ENCODE measurements around the gene CHFR. TPM values are rescaled to one million over a fixed set of nuclear protein-coding genes. Genes with fewer than 3 reads are reported as not detected.

The CHFR gene
- total RNA-seq, 1 experiment from 2014 or later, result 41.0 TPM

- CTCF ChIA-PET, result no interaction called here
- BruUV-seq (replicated peaks), result no TSS peak
- POLR2A ChIA-PET, result no interaction called here
- H3K27ac Mint-ChIP-seq (ENCODE audit: low read depth, unreplicated experiment), result no peak overlapping the region
- H3K9me3 Mint-ChIP-seq (ENCODE audit: unreplicated experiment), result no peaks in the 10 kb centered on the region
- H3K36me3 Mint-ChIP-seq (ENCODE audit: insufficient read depth, unreplicated experiment), result peaks cover 56% of the 10 kb centered on the region
- intact Hi-C loops (cut with micrococcal nuclease), result no loop called here
- H3K4me1 Mint-ChIP-seq (ENCODE audit: insufficient read depth, unreplicated experiment), result no peaks in the 10 kb centered on the region
- TF ChIP-seq, protein P1, sequence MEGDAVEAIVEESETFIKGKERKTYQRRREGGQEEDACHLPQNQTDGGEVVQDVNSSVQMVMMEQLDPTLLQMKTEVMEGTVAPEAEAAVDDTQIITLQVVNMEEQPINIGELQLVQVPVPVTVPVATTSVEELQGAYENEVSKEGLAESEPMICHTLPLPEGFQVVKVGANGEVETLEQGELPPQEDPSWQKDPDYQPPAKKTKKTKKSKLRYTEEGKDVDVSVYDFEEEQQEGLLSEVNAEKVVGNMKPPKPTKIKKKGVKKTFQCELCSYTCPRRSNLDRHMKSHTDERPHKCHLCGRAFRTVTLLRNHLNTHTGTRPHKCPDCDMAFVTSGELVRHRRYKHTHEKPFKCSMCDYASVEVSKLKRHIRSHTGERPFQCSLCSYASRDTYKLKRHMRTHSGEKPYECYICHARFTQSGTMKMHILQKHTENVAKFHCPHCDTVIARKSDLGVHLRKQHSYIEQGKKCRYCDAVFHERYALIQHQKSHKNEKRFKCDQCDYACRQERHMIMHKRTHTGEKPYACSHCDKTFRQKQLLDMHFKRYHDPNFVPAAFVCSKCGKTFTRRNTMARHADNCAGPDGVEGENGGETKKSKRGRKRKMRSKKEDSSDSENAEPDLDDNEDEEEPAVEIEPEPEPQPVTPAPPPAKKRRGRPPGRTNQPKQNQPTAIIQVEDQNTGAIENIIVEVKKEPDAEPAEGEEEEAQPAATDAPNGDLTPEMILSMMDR (IDR thresholded peaks at IDR 0.05; ENCODE audit: unreplicated experiment), result no peak
- H3K4me3 Mint-ChIP-seq (ENCODE audit: unreplicated experiment), result no peak overlapping the region
- no peaks in the 10 kb centered on the region for H3K27me3 Mint-ChIP-seq (ENCODE audit: insufficient read depth, unreplicated experiment)
- no peak for DNase-seq (ENCODE audit: unreplicated experiment)
Measured at GRCh38 chr12:132841151-132841550, 46.3 kb downstream of the CHFR start.

DNA sequence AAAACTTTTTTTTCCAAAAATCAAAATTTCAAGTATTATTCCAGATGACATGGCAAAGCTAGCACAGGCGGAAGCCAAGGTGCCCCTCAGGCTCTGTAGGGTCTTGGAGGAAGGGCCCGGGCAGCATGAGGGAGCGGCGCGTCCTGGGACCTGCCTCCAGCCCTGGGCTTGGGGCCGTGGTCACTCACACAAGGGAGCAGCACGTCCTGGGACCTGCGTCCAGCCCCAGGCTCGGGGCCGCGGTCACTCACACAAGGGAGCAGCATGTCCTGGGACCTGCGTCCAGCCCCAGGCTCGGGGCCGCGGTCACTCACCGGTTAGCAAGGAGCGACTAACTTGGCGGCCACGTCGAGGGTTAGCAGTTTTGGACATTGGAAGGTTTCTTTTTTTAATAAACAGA is 46.9 kb downstream of the CHFR start:
- BruUV-seq (replicated peaks), result TSS peak; percentile 64
- H3K9me3 Mint-ChIP-seq (ENCODE audit: unreplicated experiment), result no peaks in the 10 kb centered on the region
- TF ChIP-seq, protein P1 (IDR thresholded peaks at IDR 0.05; ENCODE audit: unreplicated experiment), result no peak
- no peak overlapping the region for H3K4me3 Mint-ChIP-seq (ENCODE audit: unreplicated experiment)
- no peak for DNase-seq (ENCODE audit: unreplicated experiment)
- no peaks in the 10 kb centered on the region for H3K27me3 Mint-ChIP-seq (ENCODE audit: insufficient read depth, unreplicated experiment)
- ChIA-PET POLR2A (no interaction called here), CTCF (no interaction called here)
- H3K36me3 Mint-ChIP-seq (ENCODE audit: insufficient read depth, unreplicated experiment), result peaks cover 50% of the 10 kb centered on the region
- no peak overlapping the region for H3K27ac Mint-ChIP-seq (ENCODE audit: low read depth, unreplicated experiment)
- no peaks in the 10 kb centered on the region for H3K4me1 Mint-ChIP-seq (ENCODE audit: insufficient read depth, unreplicated experiment)
- intact Hi-C loops (cut with micrococcal nuclease), result no loop called here

- H3K27me3 Mint-ChIP-seq (ENCODE audit: insufficient read depth, unreplicated experiment), result no peaks in the 10 kb centered on the region
- CTCF ChIA-PET, result no interaction called here
Measured at GRCh38 chr12:132839558-132840235, 47.7 kb downstream of the CHFR start.

DNA sequence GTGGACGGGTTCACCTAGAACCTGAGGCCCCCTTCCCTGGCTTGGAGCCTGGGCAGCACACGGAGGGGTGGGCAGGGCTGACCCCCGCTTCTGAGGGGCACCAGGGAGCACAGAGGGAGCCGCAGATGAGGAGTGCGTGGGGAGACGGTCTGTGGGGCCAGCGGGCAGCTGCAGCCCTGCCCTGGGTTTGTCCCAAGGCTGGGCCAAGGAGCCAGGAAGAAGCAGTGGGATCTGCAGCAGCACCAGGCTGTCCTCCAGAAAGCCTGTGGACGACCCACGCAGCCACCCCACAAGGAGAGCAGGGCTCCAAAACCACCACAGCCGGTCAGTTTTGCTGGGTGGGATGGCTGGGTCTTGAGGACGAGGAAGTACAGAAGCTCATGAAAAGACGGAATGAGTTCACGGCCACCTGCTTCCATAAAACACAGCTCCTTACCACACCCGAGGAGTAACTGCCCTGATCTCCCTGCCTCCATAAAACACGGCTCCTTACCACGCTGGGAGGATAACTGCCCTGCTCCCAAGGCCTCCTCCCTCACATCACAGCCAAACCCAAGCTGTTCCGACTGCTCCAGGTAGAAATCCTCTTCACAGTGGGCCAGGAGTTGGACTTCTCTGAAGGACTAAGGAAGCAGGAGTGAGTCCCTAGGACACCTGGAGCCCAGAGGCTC is 48.9 kb downstream of the CHFR start:
- DNase-seq (ENCODE audit: unreplicated experiment), result no peak
- Mint-ChIP-seq H3K4me3 (ENCODE audit: unreplicated experiment) (no peak overlapping the region), H3K27me3 (ENCODE audit: insufficient read depth, unreplicated experiment) (no peaks in the 10 kb centered on the region), H3K4me1 (ENCODE audit: insufficient read depth, unreplicated experiment) (no peaks in the 10 kb centered on the region), H3K27ac (ENCODE audit: low read depth, unreplicated experiment) (no peak overlapping the region), H3K9me3 (ENCODE audit: unreplicated experiment) (no peaks in the 10 kb centered on the region), H3K36me3 (ENCODE audit: insufficient read depth, unreplicated experiment) (peaks cover 45% of the 10 kb centered on the region)
- ChIA-PET POLR2A (interaction anchor here (1.2 kb wide), 1 partner anchor 9 kb away, joined by 4 read pairs; no protein-coding TSS in a partner anchor), CTCF (interaction anchor here (0.7 kb wide), 1 partner anchor 153 kb away, joined by 3 read pairs; no protein-coding TSS in a partner anchor)
- no TSS peak for BruUV-seq (replicated peaks)
- intact Hi-C loops (cut with micrococcal nuclease), result no loop called here
- TF ChIP-seq, protein P1 (IDR thresholded peaks at IDR 0.05; ENCODE audit: unreplicated experiment), result no peak

More at GRCh38 chr12:132839558-132840235, 47.7 kb downstream of the CHFR start:
- no peak for DNase-seq (ENCODE audit: unreplicated experiment)
- Mint-ChIP-seq H3K36me3 (ENCODE audit: insufficient read depth, unreplicated experiment) (peaks cover 50% of the 10 kb centered on the region), H3K4me3 (ENCODE audit: unreplicated experiment) (no peak overlapping the region), H3K9me3 (ENCODE audit: unreplicated experiment) (no peaks in the 10 kb centered on the region), H3K4me1 (ENCODE audit: insufficient read depth, unreplicated experiment) (no peaks in the 10 kb centered on the region), H3K27ac (ENCODE audit: low read depth, unreplicated experiment) (no peak overlapping the region)
- POLR2A ChIA-PET, result no interaction called here
- BruUV-seq (replicated peaks), result no TSS peak
- intact Hi-C loops (cut with micrococcal nuclease), result no loop called here
- TF ChIP-seq, protein P1 (IDR thresholded peaks at IDR 0.05; ENCODE audit: unreplicated experiment), result no peak
